K562 (cell line): ENCODE measurements around the gene ZNF487. TPM values are rescaled to one million over a fixed set of nuclear protein-coding genes. Genes with fewer than 3 reads are reported as not detected.
A peak's percentile ranks its signal among the peaks of the same experiment; 100 is the strongest.

Experiments used
- ASH1L ChIP-seq: fragments of 450-650 bp; IDR thresholded peaks from 2 replicates; pipeline ENCODE4 v1.6.1; 2018; ENCODE audit warnings: borderline replicate concordance, mild to moderate bottlenecking, low read depth; ENCODE audit not compliant: partially characterized antibody
- CHD4 ChIP-seq: fragments of 200-600 bp; sonication (generic); IDR thresholded peaks from 3 replicates; pipeline ENCODE4 v1.6.1; 2012; ENCODE audit warnings: low read depth, mild to moderate bottlenecking, mixed read lengths, low read length, inconsistent platforms; ENCODE audit not compliant: insufficient read depth, insufficient replicate concordance, poor library complexity, severe bottlenecking
- KLF13 ChIP-seq: fragments of 450-650 bp; IDR thresholded peaks from 2 replicates; pipeline ENCODE4 v1.6.1; 2016; ENCODE audit warnings: missing genetic modification characterization, low read depth, mild to moderate bottlenecking, missing compliant biosample characterization, moderate library complexity, borderline replicate concordance
- MYC ChIP-seq, 2 experiments: fragments of 250-450 bp in 1 of 2; sonication (Bioruptor Pico) in 1 of 2; IDR thresholded peaks; 2 replicates each; pipeline versions ENCODE4 v1.5.1 to v1.6.1; 2012 to 2021; ENCODE audit warnings: low read depth in 2 of 2, borderline replicate concordance in 1 of 2, improper control_type of control experiment in 1 of 2, low read length in 1 of 2, mild to moderate bottlenecking in 1 of 2, moderate library complexity in 1 of 2
- NR2F6 ChIP-seq: fragments of 450-650 bp; formaldehyde crosslinking; IDR thresholded peaks from 2 replicates; pipeline ENCODE4 v1.4.0; 2020; ENCODE audit warnings: mild to moderate bottlenecking
- RAD21 ChIP-seq, 2 experiments: fragments of 250-450 bp in 1 of 2; fragments of 450-650 bp in 1 of 2; sonication (Bioruptor Pico) in 1 of 2; formaldehyde crosslinking in 1 of 2; IDR thresholded peaks in 1 of 2; conservative IDR thresholded peaks in 1 of 2; 2 replicates each; pipeline versions ENCODE4 v1.4.0 to v1.8.0; 2020 to 2022; ENCODE audit warnings: mild to moderate bottlenecking in 2 of 2, moderate library complexity in 1 of 2
- RB1 ChIP-seq: fragments of 450-650 bp; IDR thresholded peaks from 2 replicates; pipeline ENCODE4 v1.6.1; 2017; ENCODE audit warnings: low read depth, mild to moderate bottlenecking
- RBM14 ChIP-seq: fragments of 200-400 bp; formaldehyde crosslinking; IDR thresholded peaks from 2 replicates; pipeline ENCODE4 v1.6.1; 2018; ENCODE audit warnings: low read depth, mild to moderate bottlenecking, low read length, moderate library complexity, borderline replicate concordance; ENCODE audit not compliant: insufficient read depth
- SIX5 ChIP-seq, 2 experiments: IDR thresholded peaks; 2 replicates each; pipeline ENCODE4 v1.6.1; 2011; ENCODE audit warnings: low read length in 2 of 2, borderline replicate concordance in 1 of 2, low read depth in 1 of 2, mild to moderate bottlenecking in 1 of 2, moderate library complexity in 1 of 2; ENCODE audit not compliant: insufficient read depth in 1 of 2
- SPI1 ChIP-seq: IDR thresholded peaks from 2 replicates; pipeline ENCODE4 v1.6.1; 2011; ENCODE audit warnings: low read depth, low read length, control low read depth, borderline replicate concordance
- polyA plus RNA-seq, 8 experiments: library from polyadenylated mRNA; depleted of rRNA in 4 of 8; stranded (reverse) in 5 of 8; unstranded in 3 of 8; fragments of >200 nt; fragmentation: Nextera tagmentation in 2 of 8; fragmentation: Illumina TruSeq in 1 of 8; extraction: Ambion mirVana in 2 of 8; extraction: Trizol in 1 of 8; gene quantifications; 2 replicates each; pipeline versions ENCODE4 v1.2.1 to v1.2.3, GENCODE V29; 2011 to 2014; ENCODE audit warnings: inconsistent platforms in 1 of 8, missing spikeins in 1 of 8
- total RNA-seq, 7 experiments: library from RNA; depleted of rRNA in 6 of 7; stranded (reverse); fragments of >200 nt in 6 of 7; fragmentation: Illumina TruSeq in 2 of 7; extraction: Trizol in 2 of 7; gene quantifications; 2 replicates each; pipeline versions ENCODE4 v1.2.1 to v1.2.3, GENCODE V29; 2011 to 2021; ENCODE audit warnings: low replicate concordance in 1 of 7
- TF ChIP-seq, protein P1 (sequence below): IDR thresholded peaks from 2 replicates; pipeline ENCODE4 v1.6.1; 2014; ENCODE audit warnings: antibody characterized with exemption
- TF ChIP-seq, protein P2 (sequence below): sonication (generic); formaldehyde crosslinking; IDR thresholded peaks from 2 replicates; pipeline ENCODE4 v1.8.1; 2022; ENCODE audit warnings: missing genetic modification reagents
- TF ChIP-seq, protein P3 (sequence below): sonication (generic); IDR thresholded peaks from 2 replicates; pipeline ENCODE4 v1.6.1; 2016
- TF ChIP-seq, protein P4 (sequence below): fragments of 250-450 bp; sonication (Bioruptor Pico); IDR thresholded peaks from 2 replicates; pipeline ENCODE4 v1.4.0; 2020; ENCODE audit warnings: borderline replicate concordance
- TF ChIP-seq, protein P5 (sequence below): fragments of 250-450 bp; sonication (Bioruptor Pico); IDR thresholded peaks from 2 replicates; pipeline ENCODE4 v1.8.0; 2021; ENCODE audit warnings: mild to moderate bottlenecking, moderate library complexity
- TF ChIP-seq, protein P6 (sequence below): fragments of 450-650 bp; conservative IDR thresholded peaks from 2 replicates; pipeline ENCODE4 v1.6.1; 2016; ENCODE audit warnings: missing genetic modification characterization, low read depth, mild to moderate bottlenecking, missing compliant biosample characterization, moderate library complexity

ZNF487 gene
- total and polyA plus RNA-seq, 9 of the 15 experiments (the other 6 are each of a cell fraction or from before 2014, with no cell fraction given): 1.9 to 6.5 (median 4.2) TPM

DNA sequence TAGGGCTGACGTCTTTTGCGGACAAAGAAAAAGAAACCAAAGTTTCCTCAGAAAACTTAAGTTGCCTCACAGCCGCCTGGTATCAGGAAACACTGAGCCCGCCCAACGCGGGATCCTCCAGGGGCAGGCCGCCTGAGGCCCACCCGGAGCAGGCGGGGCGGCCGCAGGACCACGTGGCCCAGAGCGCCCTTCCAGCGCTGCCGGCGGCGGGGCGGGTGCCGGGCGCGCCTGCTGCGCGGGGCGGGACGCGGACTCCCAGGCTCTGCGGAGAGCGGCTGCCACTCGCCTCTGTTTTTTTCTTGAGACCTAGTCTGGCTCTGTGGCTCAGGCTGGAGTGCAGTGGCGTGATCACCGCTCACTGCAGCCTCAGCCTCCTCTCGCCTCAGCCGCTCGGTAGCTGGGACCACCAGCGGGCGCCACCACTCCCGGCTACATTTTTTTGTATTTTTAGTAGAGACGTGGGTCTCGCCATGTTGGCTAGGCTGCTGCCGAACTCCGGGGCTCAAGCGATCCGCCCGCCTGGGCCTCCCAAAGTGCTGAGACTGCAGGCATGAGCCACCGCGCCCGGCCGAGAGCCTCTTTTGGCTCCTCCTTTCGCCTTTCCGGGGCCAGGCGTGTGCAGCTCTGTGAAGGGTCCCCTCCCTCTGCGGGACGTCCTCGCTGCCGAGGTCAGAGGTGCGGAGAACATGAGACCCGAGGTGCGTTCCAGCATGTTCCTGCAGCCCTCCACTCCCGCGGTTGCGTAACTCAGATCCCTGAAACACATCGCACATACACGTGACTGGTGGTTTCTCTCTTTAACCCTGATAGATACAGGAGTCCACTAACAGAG is 16.3 kb upstream of the ZNF487 start (continued):
- TF ChIP-seq RBM14 (no peak), RB1 (peak; percentile 70), ASH1L (no peak), NR2F6 (CRISPR knock-in tag) (no peak), KLF13 (tag) (no peak), SIX5 (IDR thresholded peaks at IDR 0.05; ENCODE audit: borderline replicate concordance in 1 of 2, insufficient read depth in 1 of 2, low read depth in 1 of 2, low read length in 2 of 2) (no peak), CHD4 (no peak), SPI1 (no peak), RAD21 (CRISPR knock-in tag; conservative IDR thresholded peaks at IDR 0.05 in 1 of 2, IDR thresholded peaks at IDR 0.05 in 1 of 2) (no peak), MYC (IDR thresholded peaks at IDR 0.05; ENCODE audit: low read depth, low read length) (peak; percentile 80), MYC (CRISPR knock-in tag; IDR thresholded peaks at IDR 0.05; ENCODE audit: borderline replicate concordance, low read depth) (no peak; the same call in 1 of the 2 replicates)
- TF ChIP-seq, protein P1, sequence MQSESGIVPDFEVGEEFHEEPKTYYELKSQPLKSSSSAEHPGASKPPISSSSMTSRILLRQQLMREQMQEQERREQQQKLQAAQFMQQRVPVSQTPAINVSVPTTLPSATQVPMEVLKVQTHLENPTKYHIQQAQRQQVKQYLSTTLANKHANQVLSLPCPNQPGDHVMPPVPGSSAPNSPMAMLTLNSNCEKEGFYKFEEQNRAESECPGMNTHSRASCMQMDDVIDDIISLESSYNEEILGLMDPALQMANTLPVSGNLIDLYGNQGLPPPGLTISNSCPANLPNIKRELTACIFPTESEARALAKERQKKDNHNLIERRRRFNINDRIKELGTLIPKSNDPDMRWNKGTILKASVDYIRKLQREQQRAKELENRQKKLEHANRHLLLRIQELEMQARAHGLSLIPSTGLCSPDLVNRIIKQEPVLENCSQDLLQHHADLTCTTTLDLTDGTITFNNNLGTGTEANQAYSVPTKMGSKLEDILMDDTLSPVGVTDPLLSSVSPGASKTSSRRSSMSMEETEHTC: no peak; the same call in 1 of the 2 replicates
- TF ChIP-seq, protein P2, sequence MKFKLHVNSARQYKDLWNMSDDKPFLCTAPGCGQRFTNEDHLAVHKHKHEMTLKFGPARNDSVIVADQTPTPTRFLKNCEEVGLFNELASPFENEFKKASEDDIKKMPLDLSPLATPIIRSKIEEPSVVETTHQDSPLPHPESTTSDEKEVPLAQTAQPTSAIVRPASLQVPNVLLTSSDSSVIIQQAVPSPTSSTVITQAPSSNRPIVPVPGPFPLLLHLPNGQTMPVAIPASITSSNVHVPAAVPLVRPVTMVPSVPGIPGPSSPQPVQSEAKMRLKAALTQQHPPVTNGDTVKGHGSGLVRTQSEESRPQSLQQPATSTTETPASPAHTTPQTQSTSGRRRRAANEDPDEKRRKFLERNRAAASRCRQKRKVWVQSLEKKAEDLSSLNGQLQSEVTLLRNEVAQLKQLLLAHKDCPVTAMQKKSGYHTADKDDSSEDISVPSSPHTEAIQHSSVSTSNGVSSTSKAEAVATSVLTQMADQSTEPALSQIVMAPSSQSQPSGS (CRISPR knock-in tag): no peak
- TF ChIP-seq, protein P3, sequence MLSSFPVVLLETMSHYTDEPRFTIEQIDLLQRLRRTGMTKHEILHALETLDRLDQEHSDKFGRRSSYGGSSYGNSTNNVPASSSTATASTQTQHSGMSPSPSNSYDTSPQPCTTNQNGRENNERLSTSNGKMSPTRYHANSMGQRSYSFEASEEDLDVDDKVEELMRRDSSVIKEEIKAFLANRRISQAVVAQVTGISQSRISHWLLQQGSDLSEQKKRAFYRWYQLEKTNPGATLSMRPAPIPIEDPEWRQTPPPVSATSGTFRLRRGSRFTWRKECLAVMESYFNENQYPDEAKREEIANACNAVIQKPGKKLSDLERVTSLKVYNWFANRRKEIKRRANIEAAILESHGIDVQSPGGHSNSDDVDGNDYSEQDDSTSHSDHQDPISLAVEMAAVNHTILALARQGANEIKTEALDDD: peak; percentile 78
- TF ChIP-seq, protein P4, sequence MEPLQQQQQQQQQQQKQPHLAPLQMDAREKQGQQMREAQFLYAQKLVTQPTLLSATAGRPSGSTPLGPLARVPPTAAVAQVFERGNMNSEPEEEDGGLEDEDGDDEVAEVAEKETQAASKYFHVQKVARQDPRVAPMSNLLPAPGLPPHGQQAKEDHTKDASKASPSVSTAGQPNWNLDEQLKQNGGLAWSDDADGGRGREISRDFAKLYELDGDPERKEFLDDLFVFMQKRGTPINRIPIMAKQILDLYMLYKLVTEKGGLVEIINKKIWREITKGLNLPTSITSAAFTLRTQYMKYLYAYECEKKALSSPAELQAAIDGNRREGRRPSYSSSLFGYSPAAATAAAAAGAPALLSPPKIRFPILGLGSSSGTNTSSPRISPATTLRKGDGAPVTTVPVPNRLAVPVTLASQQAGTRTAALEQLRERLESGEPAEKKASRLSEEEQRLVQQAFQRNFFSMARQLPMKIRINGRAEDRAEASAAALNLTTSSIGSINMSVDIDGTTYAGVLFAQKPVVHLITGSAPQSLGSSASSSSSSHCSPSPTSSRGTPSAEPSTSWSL (CRISPR knock-in tag): peak; percentile 82; the same call in 1 of the 2 replicates
- TF ChIP-seq, protein P5, sequence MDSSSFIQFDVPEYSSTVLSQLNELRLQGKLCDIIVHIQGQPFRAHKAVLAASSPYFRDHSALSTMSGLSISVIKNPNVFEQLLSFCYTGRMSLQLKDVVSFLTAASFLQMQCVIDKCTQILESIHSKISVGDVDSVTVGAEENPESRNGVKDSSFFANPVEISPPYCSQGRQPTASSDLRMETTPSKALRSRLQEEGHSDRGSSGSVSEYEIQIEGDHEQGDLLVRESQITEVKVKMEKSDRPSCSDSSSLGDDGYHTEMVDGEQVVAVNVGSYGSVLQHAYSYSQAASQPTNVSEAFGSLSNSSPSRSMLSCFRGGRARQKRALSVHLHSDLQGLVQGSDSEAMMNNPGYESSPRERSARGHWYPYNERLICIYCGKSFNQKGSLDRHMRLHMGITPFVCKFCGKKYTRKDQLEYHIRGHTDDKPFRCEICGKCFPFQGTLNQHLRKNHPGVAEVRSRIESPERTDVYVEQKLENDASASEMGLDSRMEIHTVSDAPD (CRISPR knock-in tag): no peak
- TF ChIP-seq, protein P6, sequence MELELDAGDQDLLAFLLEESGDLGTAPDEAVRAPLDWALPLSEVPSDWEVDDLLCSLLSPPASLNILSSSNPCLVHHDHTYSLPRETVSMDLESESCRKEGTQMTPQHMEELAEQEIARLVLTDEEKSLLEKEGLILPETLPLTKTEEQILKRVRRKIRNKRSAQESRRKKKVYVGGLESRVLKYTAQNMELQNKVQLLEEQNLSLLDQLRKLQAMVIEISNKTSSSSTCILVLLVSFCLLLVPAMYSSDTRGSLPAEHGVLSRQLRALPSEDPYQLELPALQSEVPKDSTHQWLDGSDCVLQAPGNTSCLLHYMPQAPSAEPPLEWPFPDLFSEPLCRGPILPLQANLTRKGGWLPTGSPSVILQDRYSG: peak; percentile 82
